Astrocyte of the spinal cord (primary cell): ENCODE data around the gene ATP6V1A.

Source experiments
- DNase-seq: peaks from one replicate; pipeline ENCODE4 v3.0.0; 2011; ENCODE audit warnings: low read depth, low spot score
- H3K4me3 ChIP-seq: 2 replicates; pipeline ENCODE4 v1.5.1; 2011; ENCODE audit warnings: low read depth, mild to moderate bottlenecking, low read length, moderate library complexity
- in situ Hi-C: cut with HindIII; loops from 2 replicates; pipeline ENCODE4 v1.10.0; 2017; ENCODE audit warnings: low sequenced_read_pairs
- TF ChIP-seq, protein P1 (sequence below): IDR thresholded peaks from 2 replicates; pipeline ENCODE4 v1.5.1; 2012; ENCODE audit warnings: low read depth, mild to moderate bottlenecking, low read length, inconsistent platforms

The ATP6V1A gene

DNA sequence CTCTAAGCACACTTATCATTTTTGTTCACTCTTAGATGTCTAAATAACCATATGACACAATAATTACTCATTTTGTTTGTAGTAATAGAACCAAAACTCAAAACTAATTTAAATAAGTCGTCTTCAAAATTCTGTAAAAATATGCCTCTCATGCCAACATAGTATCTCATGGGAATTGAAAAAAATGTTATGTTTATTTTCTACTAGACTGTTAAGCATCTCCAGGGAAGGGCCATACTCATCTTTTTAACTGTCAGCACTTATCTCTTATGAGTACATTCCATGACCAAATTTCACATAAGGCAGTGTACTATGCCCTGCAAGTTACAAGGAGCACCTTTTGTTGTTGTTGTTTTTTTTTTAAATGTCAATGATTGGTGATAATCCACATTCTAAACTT, 32.1 kb upstream of the ATP6V1A start:
- TF ChIP-seq, protein P1, sequence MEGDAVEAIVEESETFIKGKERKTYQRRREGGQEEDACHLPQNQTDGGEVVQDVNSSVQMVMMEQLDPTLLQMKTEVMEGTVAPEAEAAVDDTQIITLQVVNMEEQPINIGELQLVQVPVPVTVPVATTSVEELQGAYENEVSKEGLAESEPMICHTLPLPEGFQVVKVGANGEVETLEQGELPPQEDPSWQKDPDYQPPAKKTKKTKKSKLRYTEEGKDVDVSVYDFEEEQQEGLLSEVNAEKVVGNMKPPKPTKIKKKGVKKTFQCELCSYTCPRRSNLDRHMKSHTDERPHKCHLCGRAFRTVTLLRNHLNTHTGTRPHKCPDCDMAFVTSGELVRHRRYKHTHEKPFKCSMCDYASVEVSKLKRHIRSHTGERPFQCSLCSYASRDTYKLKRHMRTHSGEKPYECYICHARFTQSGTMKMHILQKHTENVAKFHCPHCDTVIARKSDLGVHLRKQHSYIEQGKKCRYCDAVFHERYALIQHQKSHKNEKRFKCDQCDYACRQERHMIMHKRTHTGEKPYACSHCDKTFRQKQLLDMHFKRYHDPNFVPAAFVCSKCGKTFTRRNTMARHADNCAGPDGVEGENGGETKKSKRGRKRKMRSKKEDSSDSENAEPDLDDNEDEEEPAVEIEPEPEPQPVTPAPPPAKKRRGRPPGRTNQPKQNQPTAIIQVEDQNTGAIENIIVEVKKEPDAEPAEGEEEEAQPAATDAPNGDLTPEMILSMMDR, result no peak
- H3K4me3 ChIP-seq, result no peak overlapping the region
- in situ Hi-C loops, result no loop called here
- DNase-seq, result no peak

DNA sequence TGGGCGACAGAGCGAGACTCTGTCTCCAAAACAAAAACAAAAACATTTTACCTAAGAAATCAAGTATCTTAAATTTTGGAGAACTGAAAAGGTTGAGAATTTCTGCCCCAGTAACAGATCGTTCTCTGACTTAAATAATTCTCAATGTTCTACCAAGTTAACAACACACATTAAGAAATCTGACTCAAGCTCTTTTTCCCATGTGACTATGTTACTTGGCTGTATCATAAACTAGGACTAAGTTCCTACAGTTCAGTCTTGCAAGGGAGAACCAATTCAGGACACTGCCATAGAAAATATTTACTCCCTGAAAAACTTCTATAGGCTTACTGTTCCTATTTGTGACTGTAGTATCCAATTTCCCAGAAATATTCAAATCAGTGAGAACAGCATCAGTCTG, 29.5 kb upstream of the ATP6V1A start:
- TF ChIP-seq, protein P1, result no peak
- DNase-seq, result no peak
- in situ Hi-C loops, result no loop called here

DNA sequence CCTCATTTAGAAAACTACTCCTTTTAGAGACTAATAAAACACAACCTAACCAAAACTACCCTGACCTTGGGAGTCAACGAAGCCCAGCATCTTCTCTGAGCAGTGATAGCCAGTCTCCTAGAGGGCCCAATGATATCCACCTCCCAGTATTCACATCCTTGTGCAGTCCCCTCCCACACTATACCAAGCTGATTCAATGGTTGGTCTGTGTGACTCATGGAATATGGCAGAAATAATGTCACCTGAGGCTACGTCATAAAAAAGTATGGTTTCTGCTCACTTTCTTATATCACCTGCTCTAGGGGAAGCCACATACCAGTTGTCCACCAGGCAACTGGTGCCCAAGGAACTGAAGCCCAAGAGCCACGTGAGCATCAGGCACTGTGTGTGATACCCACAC, 29.0 kb upstream of the ATP6V1A start:
- TF ChIP-seq, protein P1, result no peak
- H3K4me3 ChIP-seq, result no peak overlapping the region
- in situ Hi-C loops, result no loop called here
- DNase-seq, result no peak

More for the DNA sequence above, 29.5 kb upstream of the ATP6V1A start:
- H3K4me3 ChIP-seq, result no peak overlapping the region

DNA sequence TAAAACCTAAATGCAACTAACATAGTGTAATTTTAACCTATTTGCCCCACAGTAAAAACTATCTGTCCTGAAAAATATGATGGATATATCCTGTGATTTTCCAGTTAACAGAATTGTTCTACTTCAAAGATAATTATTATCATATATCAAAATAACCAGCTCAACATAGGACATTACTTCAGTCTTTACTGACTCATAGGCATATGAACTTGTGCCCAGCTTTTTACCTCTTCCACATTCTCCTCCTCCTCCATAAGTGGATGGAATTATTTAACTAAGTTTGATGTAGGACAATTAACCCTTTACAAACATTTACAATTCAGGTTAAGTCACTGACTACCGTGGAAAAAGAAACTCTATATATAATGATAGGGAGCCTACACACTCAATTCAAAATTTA, 27.5 kb upstream of the ATP6V1A start:
- TF ChIP-seq, protein P1, result no peak
- no peak overlapping the region for H3K4me3 ChIP-seq
- DNase-seq, result no peak
- in situ Hi-C loops, result no loop called here

DNA sequence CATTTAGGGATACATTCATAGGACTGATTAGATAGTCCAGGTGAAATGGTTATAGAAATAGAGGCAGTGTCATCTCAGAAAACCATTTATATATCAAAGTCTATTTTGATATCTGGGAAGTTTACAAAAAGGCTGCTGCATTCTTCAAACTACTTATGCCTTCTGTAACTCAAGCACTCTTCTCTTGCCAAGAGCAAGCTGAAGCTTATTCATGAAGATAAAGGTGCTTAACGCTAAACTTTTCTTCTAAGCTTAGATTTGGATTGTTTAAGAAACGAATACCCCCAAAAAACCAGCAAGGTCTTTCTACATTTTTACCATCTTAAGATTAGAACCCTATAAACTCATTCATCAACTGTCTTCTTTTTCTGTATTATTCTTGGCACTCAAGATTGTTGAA, 27.1 kb upstream of the ATP6V1A start:
- TF ChIP-seq, protein P1, result no peak
- no peak overlapping the region for H3K4me3 ChIP-seq
- in situ Hi-C loops, result no loop called here
- DNase-seq, result no peak

DNA sequence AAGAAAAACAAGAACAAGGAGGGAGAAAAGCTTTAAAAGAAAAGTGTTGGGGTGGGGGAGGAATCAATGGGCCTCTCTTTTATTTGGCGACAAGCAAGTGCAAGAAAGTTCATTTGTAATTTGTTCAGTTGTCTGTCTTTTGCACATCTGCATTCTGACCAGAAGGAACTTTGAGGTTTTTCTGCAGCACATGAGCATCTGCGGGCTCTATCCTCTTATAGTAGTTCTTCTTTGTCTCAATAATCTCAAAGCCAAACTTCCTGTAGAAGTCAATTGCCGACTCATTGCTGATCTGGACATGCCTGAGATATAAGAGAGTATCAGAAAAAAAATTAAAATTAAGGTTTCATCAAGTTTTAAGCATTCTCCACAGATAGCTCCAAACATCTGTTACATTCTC, 25.2 kb upstream of the ATP6V1A start:
- DNase-seq, result no peak
- H3K4me3 ChIP-seq, result no peak overlapping the region
- in situ Hi-C loops, result no loop called here
- TF ChIP-seq, protein P1, result no peak

DNA sequence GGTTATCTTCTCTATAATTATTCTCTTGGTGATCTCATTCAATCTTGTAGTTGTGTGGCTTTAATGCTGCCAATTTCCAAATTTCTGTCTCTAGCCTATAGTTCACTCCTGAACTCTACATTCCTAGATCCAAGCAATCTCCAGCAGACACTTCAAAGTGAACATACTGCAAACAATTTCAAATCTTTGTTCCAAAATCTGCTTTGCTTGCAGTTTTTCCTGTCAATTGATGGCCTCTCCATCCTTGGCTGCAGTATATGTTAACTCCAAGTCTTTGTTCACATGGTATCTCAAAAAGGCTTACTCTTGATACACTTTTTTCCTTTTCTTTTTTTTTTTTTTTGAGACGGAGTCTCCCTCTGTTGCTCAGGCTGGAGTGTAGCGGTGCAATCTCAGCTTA, 18.2 kb upstream of the ATP6V1A start:
- no peak for DNase-seq
- no peak overlapping the region for H3K4me3 ChIP-seq
- in situ Hi-C loops, result no loop called here
- TF ChIP-seq, protein P1, result no peak
